Measurements from ENCODE around the gene EN1. TPM values are rescaled to one million over a fixed set of nuclear protein-coding genes. Genes with fewer than 3 reads are reported as not detected.

EN1 gene
- total RNA-seq, 1 donor from 2014 or later, result 17.9 TPM

DNA sequence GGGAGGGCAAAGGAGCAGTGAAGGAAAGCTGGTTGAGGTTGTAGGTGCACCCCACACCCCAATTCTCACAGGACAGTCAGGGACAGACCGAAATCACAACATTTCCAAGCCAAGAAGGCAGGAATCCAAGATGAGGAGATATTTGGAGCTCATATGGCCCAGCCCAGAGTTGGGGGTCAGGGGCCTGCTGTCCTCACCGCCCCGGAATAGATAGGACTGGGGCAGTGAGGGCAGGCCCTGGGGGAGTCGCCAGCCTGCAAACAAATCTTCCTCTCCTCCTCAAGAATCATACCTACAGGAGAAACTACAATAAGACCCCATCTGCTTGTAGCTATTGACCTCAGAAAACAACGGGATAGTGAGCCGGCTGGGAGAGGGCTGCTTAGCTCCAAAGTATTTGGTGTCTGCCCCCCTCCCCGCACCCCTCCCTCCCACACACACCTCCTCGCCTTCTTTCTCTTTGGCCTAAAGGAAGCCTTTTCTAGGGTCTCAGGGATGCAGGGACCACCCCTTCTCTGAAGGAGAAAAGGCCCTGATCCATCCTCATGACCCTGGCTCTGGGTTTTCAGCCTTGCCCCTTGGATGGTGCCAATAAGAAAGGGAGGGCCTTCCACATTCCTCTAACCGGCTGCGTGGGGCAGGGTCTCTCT lies 3.8 kb downstream of the EN1 start:
- peaks cover 21% of the 10 kb centered on the region for H3K36me3 Mint-ChIP-seq
- H3K4me3 Mint-ChIP-seq, result peak overlapping the region; percentile 87
- H3K4me1 Mint-ChIP-seq, result peaks cover 63% of the 10 kb centered on the region
- DNase-seq (ENCODE audit: low spot score in 2 of 2, unreplicated experiment in 2 of 2), result no peak
- peak overlapping the region; percentile 87 for H3K27ac Mint-ChIP-seq
- TF ChIP-seq, protein P1, sequence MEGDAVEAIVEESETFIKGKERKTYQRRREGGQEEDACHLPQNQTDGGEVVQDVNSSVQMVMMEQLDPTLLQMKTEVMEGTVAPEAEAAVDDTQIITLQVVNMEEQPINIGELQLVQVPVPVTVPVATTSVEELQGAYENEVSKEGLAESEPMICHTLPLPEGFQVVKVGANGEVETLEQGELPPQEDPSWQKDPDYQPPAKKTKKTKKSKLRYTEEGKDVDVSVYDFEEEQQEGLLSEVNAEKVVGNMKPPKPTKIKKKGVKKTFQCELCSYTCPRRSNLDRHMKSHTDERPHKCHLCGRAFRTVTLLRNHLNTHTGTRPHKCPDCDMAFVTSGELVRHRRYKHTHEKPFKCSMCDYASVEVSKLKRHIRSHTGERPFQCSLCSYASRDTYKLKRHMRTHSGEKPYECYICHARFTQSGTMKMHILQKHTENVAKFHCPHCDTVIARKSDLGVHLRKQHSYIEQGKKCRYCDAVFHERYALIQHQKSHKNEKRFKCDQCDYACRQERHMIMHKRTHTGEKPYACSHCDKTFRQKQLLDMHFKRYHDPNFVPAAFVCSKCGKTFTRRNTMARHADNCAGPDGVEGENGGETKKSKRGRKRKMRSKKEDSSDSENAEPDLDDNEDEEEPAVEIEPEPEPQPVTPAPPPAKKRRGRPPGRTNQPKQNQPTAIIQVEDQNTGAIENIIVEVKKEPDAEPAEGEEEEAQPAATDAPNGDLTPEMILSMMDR (IDR thresholded peaks at IDR 0.05; ENCODE audit: unreplicated experiment), result no peak
- H3K27me3 Mint-ChIP-seq (ENCODE audit: low read depth), result peaks cover 80% of the 10 kb centered on the region
- H3K9me3 Mint-ChIP-seq, result no peaks in the 10 kb centered on the region

DNA sequence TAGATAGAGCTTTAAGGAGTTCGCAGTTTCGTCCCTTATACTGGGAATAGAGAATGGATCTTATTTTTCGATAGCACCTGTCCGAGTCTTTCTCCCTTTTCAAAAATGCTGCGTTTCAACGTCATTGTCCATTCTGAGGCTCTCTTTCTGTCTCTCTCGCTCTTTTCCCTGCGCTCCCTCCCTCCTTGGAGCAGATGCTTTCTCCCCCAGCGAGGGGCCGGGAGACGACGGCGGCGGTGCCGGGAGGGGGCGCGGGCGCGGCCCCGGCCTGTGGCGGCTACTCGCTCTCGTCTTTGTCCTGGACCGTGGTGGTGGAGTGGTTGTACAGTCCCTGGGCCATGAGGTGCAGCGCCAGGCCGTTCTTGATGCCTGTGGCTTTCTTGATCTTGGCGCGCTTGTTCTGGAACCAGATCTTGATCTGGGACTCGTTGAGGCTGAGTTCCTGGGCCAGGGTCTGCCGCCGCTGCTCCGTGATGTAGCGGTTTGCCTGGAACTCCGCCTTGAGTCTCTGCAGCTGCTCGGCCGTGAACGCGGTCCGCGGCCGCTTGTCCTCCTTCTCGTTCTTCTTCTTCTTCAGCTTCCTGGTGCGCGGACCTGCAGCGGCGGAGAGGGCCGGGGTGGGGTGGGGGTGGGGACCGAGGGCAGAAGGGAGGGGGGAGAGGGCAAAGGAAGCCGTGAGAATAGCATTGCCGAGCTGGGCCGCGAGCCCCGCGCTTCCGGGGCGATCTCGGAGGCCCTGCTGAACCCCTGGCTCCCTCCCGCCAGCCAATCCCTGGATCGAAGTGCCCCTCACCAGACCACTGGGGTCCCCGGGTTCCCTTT lies 4.6 kb downstream of the EN1 start:
- peak overlapping the region; percentile 93 for H3K27ac Mint-ChIP-seq
- H3K9me3 Mint-ChIP-seq, result no peaks in the 10 kb centered on the region
- TF ChIP-seq, protein P1 (IDR thresholded peaks at IDR 0.05; ENCODE audit: unreplicated experiment), result no peak
- peak overlapping the region; percentile 87 for H3K4me3 Mint-ChIP-seq
- H3K4me1 Mint-ChIP-seq, result peaks cover 56% of the 10 kb centered on the region
- peaks cover 80% of the 10 kb centered on the region for H3K27me3 Mint-ChIP-seq (ENCODE audit: low read depth)
- peaks cover 21% of the 10 kb centered on the region for H3K36me3 Mint-ChIP-seq
- peak in 1 of 2 experiments; percentile 13 for DNase-seq (ENCODE audit: low spot score in 2 of 2, unreplicated experiment in 2 of 2)

- Mint-ChIP-seq H3K27ac (peak overlapping the region; percentile 93), H3K4me3 (peak overlapping the region; percentile 77), H3K27me3 (ENCODE audit: low read depth) (peaks cover 85% of the 10 kb centered on the region), H3K4me1 (peaks cover 58% of the 10 kb centered on the region), H3K36me3 (peaks cover 21% of the 10 kb centered on the region), H3K9me3 (no peaks in the 10 kb centered on the region)
- peak in 1 of 2 experiments; percentile 34 for DNase-seq (ENCODE audit: low spot score in 2 of 2, unreplicated experiment in 2 of 2)
- TF ChIP-seq, protein P1 (IDR thresholded peaks at IDR 0.05; ENCODE audit: unreplicated experiment), result no peak
Measured at GRCh38 chr2:118841828-118842461, 5.5 kb downstream of the EN1 start.

DNA sequence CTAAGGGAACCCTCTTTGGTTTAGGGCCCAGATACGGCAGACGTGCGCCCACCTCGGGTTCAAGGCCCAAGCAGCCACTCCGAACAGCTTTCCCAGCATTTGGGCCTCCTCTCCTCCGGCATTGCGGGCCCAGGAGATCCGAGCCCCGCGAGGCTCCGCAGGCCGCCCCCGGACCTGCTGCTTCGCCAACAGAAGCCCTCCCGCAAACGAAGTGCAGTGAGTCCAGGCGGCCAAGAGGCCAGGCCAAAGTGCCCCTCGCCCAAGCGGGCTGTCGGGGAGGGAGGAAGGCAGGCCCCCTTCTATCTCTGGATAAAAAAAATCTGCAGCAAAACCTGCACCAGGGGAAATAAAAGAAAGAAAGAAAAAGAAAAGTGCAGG lies 6.0 kb downstream of the EN1 start:
- no peak for DNase-seq (ENCODE audit: low spot score in 2 of 2, unreplicated experiment in 2 of 2)
- Mint-ChIP-seq H3K36me3 (peaks cover 21% of the 10 kb centered on the region), H3K9me3 (no peaks in the 10 kb centered on the region), H3K4me1 (peaks cover 63% of the 10 kb centered on the region), H3K27me3 (ENCODE audit: low read depth) (peaks cover 90% of the 10 kb centered on the region), H3K4me3 (peak overlapping the region; percentile 77), H3K27ac (peak overlapping the region; percentile 60)
- TF ChIP-seq, protein P1 (IDR thresholded peaks at IDR 0.05; ENCODE audit: unreplicated experiment), result no peak

DNA sequence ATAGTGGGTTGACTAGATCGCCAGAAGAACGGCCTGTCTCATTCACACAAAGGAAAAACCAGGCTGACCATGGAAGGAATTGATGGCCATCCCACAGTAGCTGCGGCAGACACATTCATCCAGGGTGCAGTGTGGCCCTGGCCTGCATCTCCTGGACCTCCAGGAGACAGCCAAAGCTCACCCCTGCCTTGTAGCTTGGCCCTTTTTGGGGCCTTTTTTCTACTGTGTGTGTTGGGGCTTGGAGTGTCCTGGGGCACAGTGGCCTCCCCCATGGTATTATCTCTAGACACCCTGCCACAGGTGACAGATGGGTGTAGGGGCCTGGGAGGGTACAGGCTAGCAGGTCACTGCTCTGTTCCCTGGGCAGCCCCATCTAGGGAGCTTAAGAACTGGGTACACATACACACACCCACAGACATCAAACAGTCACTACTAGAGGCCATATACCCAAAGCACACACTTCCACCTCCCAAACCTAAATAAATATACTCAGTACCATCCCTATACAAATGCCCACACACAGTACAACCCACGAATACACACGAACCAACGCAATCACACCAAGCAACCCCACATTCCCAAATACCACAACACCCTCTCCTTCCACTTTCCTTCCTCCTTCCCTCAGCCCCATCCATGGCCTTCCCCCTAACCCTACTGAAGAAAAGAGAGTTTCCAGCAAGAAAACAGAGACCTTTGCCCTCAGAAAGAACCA lies 8.6 kb downstream of the EN1 start:
- H3K27ac Mint-ChIP-seq, result no peak overlapping the region
- peaks cover 21% of the 10 kb centered on the region for H3K36me3 Mint-ChIP-seq
- no peak overlapping the region for H3K4me3 Mint-ChIP-seq
- TF ChIP-seq, protein P1 (IDR thresholded peaks at IDR 0.05; ENCODE audit: unreplicated experiment), result no peak
- DNase-seq (ENCODE audit: low spot score in 2 of 2, unreplicated experiment in 2 of 2), result no peak
- H3K9me3 Mint-ChIP-seq, result no peaks in the 10 kb centered on the region
- H3K4me1 Mint-ChIP-seq, result peaks cover 57% of the 10 kb centered on the region
- H3K27me3 Mint-ChIP-seq (ENCODE audit: low read depth), result peaks cover 89% of the 10 kb centered on the region

Data from mesothelial cell of epicardium (in vitro differentiated cells).